ENCODE data around the gene EAPP. TPM values are rescaled to one million over a fixed set of nuclear protein-coding genes. Genes with fewer than 3 reads are reported as not detected.

EAPP gene
- total and polyA plus RNA-seq, 11 donors = 11.4 to 28.5 (median 19.5) TPM

GRCh38 chr14:34496679-34497513 is 42.6 kb downstream of the EAPP start:
- no peaks in the 10 kb centered on the region for H3K27me3 ChIP-seq
- peak overlapping the region in 3 of 12 donors; percentile 10 to 23 (median 10) for H3K4me3 ChIP-seq
- ATAC-seq (peak; percentile 90 to 95 (median 94)), DNase-seq (peak; percentile 64 to 82 (median 77))
- H3K4me1 ChIP-seq = peaks cover 0 to 18% (median 2%) of the 10 kb centered on the region in 12 donors
- H3K36me3 ChIP-seq = no peaks in the 10 kb centered on the region
- peak overlapping the region; percentile 27 to 88 (median 74) for H3K27ac ChIP-seq
- no peaks in the 10 kb centered on the region for H3K9me3 ChIP-seq
- 49 to 57% (median 56%) methylated on average over 14 of the region's 14 CpGs for WGBS, 4 donors
- intact Hi-C loops (cut with DNase I) = loop anchor here in 6 of 10 donors (2.0 to 10.0 kb wide), 3 partner anchors 162 to 166 kb away; no protein-coding TSS in a partner anchor
- peak in 4 of 12 donors; percentile 19 to 41 (median 36) for TF ChIP-seq CTCF (IDR thresholded peaks at IDR 0.05)
- no peak for TF ChIP-seq POLR2A (IDR thresholded peaks at IDR 0.05)

- DNase-seq (peak in 4 of 5 donors; percentile 22 to 63 (median 44)), ATAC-seq (peak in 2 of 4 donors; percentile 78 to 81)
- Histone ChIP-seq H3K9me3 (no peaks in the 10 kb centered on the region), H3K4me1 (peaks cover 0 to 18% (median 2%) of the 10 kb centered on the region in 12 donors), H3K4me3 (peak overlapping the region in 1 of 12 donors; percentile 10), H3K36me3 (no peaks in the 10 kb centered on the region), H3K27ac (peak overlapping the region in 11 of 12 donors; percentile 27 to 88 (median 79)), H3K27me3 (no peaks in the 10 kb centered on the region)
- intact Hi-C loops (cut with DNase I) = loop anchor here in 6 of 10 donors (2.0 to 10.0 kb wide), 3 partner anchors 161 to 165 kb away; no protein-coding TSS in a partner anchor
- TF ChIP-seq POLR2A (IDR thresholded peaks at IDR 0.05) (no peak), CTCF (IDR thresholded peaks at IDR 0.05) (no peak)
- WGBS, 4 donors = 89 to 93% (median 91%) methylated on average over 11 of the region's 11 CpGs
These were observed 43.4 kb downstream of the EAPP start for GRCh38 chr14:34496007-34496678.

- H3K27me3 ChIP-seq = no peaks in the 10 kb centered on the region
- TF ChIP-seq CTCF (IDR thresholded peaks at IDR 0.05) (no peak), POLR2A (IDR thresholded peaks at IDR 0.05) (no peak)
- no peaks in the 10 kb centered on the region for H3K36me3 ChIP-seq
- DNase-seq (no peak), ATAC-seq (no peak)
- 43 to 56% (median 49%) methylated on average over 1 of the region's 1 CpG for WGBS, 4 donors
- no peaks in the 10 kb centered on the region for H3K9me3 ChIP-seq
- no peak overlapping the region for H3K4me3 ChIP-seq
- no peaks in the 10 kb centered on the region for H3K4me1 ChIP-seq
- intact Hi-C loops (cut with DNase I) = no loop called here
- H3K27ac ChIP-seq = no peak overlapping the region
These were observed 50.2 kb downstream of the EAPP start for GRCh38 chr14:34489324-34489723.

- Histone ChIP-seq H3K4me3 (no peak overlapping the region), H3K27me3 (no peaks in the 10 kb centered on the region), H3K36me3 (no peaks in the 10 kb centered on the region), H3K9me3 (no peaks in the 10 kb centered on the region), H3K27ac (no peak overlapping the region), H3K4me1 (no peaks in the 10 kb centered on the region)
- DNase-seq (no peak), ATAC-seq (no peak)
- no peak for TF ChIP-seq CTCF (IDR thresholded peaks at IDR 0.05)
- TF ChIP-seq POLR2A (IDR thresholded peaks at IDR 0.05) = no peak
- WGBS, 4 donors = 96 to 100% (median 97%) methylated on average over 7 of the region's 7 CpGs
- intact Hi-C loops (cut with DNase I) = no loop called here
These were observed 51.0 kb downstream of the EAPP start for GRCh38 chr14:34488528-34488927.

All from heart left ventricle (tissue), 16 donors.